Spleen (tissue), 11 donors: ENCODE results near the gene GRIA4. TPM values are rescaled to one million over a fixed set of nuclear protein-coding genes. Genes with fewer than 3 reads are reported as not detected.

Experiments
- DNase-seq: peaks from one replicate; pipeline ENCODE4 v3.0.0-alpha.2; 2020
- H3K27ac ChIP-seq, 8 donors: fragments of 200-600 bp; sonication (generic) in 7 of 8; 1 replicate in 4 of 8; 2 replicates in 4 of 8; pipeline versions ENCODE4 v1.5.0 to v1.8.0; 2016 to 2021; ENCODE audit warnings: inconsistent platforms in 4 of 8, mild to moderate bottlenecking in 4 of 8, moderate library complexity in 1 of 8
- H3K27me3 ChIP-seq, 7 donors: fragments of 200-600 bp; sonication (generic) in 6 of 7; replicated peaks in 1 of 7; 1 replicate in 4 of 7; 2 replicates in 3 of 7; pipeline versions ENCODE4 v1.5.0 to v1.8.0; 2016 to 2021; ENCODE audit warnings: inconsistent platforms in 3 of 7, mild to moderate bottlenecking in 1 of 7
- H3K36me3 ChIP-seq, 6 donors: fragments of 200-600 bp; sonication (generic) in 5 of 6; 1 replicate in 4 of 6; 2 replicates in 2 of 6; pipeline versions ENCODE4 v1.5.0 to v1.8.0; 2016 to 2021; ENCODE audit warnings: inconsistent platforms in 2 of 6
- H3K4me1 ChIP-seq, 6 donors: fragments of 200-600 bp; sonication (generic) in 5 of 6; 1 replicate in 3 of 6; 2 replicates in 3 of 6; pipeline versions ENCODE4 v1.5.0 to v1.8.0; 2016 to 2021; ENCODE audit warnings: inconsistent platforms in 3 of 6
- H3K4me3 ChIP-seq, 8 donors: fragments of 200-600 bp; sonication (generic) in 7 of 8; 1 replicate in 4 of 8; 2 replicates in 4 of 8; pipeline versions ENCODE4 v1.5.0 to v1.8.0; 2016 to 2021; ENCODE audit warnings: inconsistent platforms in 4 of 8, mild to moderate bottlenecking in 4 of 8, moderate library complexity in 2 of 8
- H3K9me3 ChIP-seq, 8 donors: fragments of 200-600 bp; sonication (generic) in 7 of 8; 1 replicate in 4 of 8; 2 replicates in 4 of 8; pipeline versions ENCODE4 v1.5.0 to v1.8.0; 2016 to 2021; ENCODE audit warnings: inconsistent platforms in 4 of 8
- POLR2A ChIP-seq, 3 donors: fragments of 450-650 bp; IDR thresholded peaks; one replicate each; pipeline ENCODE4 v1.5.1; 2017; ENCODE audit warnings: antibody characterized with exemption in 3 of 3, mild to moderate bottlenecking in 1 of 3
- POLR2AphosphoS5 ChIP-seq, 3 donors: sonication (generic); formaldehyde crosslinking; IDR thresholded peaks; one replicate each; pipeline ENCODE4 v1.5.1; 2017; ENCODE audit warnings: antibody characterized with exemption in 3 of 3
- WGBS, 5 donors: extraction: QIAGEN DNeasy Blood & Tissue Kit in 3 of 5; methylation state at CpG; one replicate each; pipeline versions ENCODE4 v1.1.5 to v1.1.7; 2013 to 2018; 5-methylcytosine and 5-hydroxymethylcytosine counted together
- intact Hi-C: fragments of 100-400 bp; cut with DNase I; formaldehyde crosslinking; loops from one replicate; pipeline ENCODE4 v1.15.0; 2023; ENCODE audit warnings: low total_unique reads
- polyA plus RNA-seq, 3 donors: library from polyadenylated mRNA; stranded (reverse); fragments of 200-250 nt; gene quantifications; one replicate each; pipeline ENCODE4 v1.2.1, GENCODE V29; 2013
- small RNA-seq, 4 donors: library from RNA; depleted of rRNA; stranded (forward); fragments of <200 nt; gene quantifications; one replicate each; pipeline ENCODE3, GENCODE V24; 2016
- total RNA-seq, 7 donors: library from RNA; depleted of rRNA in 3 of 7; stranded (reverse); fragments of >200 nt in 3 of 7; fragmentation: NEBNext Ultra II Directional in 4 of 7; extraction: Animal tissue kit (Norgen Biotek cat#: 25700) in 4 of 7; gene quantifications; one replicate each; pipeline versions ENCODE4 v1.1.0 to v1.2.1, GENCODE V29; 2016 to 2021
- TF ChIP-seq, protein P1 (sequence below), 11 experiments: fragments of 200-600 bp in 7 of 11; fragments of 450-650 bp in 4 of 11; sonication (generic) in 4 of 11; IDR thresholded peaks in 8 of 11; conservative IDR thresholded peaks in 3 of 11; 1 replicate in 7 of 11; 2 replicates in 4 of 11; pipeline versions ENCODE4 v1.4.0 to v1.8.0; 2016 to 2021; ENCODE audit warnings: antibody characterized with exemption in 11 of 11, inconsistent platforms in 4 of 11, mild to moderate bottlenecking in 1 of 11
- donor health status: healthy with polysubstance abuse.
- donor health status: DM: no; HTN: no; CAD: no; lungs with moderate emphysema.
- donor health status: DM: no; HTN: no; CAD: no.
- donor health status: Bipolar disorder and iron deficiency.
- donor health status: healthy.
- donor health status: DM: no; HTN: no; CAD: no.
- donor health status: DM: yes; HTN: yes; CAD: no.

Gene GRIA4
- total and polyA plus RNA-seq, 10 donors: not detected

DNA sequence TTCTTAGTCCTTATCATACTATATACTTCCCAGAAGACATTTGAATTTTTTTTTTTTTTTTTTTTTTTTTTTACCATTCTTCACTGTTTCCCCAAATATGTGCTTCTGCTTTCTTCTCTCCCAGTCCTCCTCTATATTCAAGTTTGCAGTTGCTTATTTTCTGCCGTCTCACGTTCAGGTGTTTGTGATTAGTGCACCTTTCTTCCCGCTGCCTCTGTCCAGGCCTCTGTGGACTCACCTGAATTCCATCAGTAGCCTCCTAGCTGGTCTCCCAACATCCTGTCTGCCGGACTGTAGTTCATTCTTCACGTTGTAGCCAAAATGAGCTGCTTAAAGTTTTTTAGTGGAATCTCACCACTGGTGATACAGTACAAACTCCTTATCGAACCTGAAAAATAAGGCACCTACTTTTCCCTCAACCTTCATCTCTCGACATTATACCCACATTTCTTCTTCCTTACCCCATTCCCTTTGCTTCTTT is 413.0 kb downstream of the GRIA4 start:
- no peaks in the 10 kb centered on the region for H3K27me3 ChIP-seq
- H3K4me3 ChIP-seq: peak overlapping the region; percentile 69 to 99 (median 91)
- peaks cover 19 to 47% (median 29%) of the 10 kb centered on the region in 6 donors for H3K4me1 ChIP-seq
- 93 to 96% (median 94%) methylated on average over 7 of the region's 7 CpGs for WGBS, 5 donors
- no peak for TF ChIP-seq POLR2A (IDR thresholded peaks at IDR 0.05)
- TF ChIP-seq, protein P1, sequence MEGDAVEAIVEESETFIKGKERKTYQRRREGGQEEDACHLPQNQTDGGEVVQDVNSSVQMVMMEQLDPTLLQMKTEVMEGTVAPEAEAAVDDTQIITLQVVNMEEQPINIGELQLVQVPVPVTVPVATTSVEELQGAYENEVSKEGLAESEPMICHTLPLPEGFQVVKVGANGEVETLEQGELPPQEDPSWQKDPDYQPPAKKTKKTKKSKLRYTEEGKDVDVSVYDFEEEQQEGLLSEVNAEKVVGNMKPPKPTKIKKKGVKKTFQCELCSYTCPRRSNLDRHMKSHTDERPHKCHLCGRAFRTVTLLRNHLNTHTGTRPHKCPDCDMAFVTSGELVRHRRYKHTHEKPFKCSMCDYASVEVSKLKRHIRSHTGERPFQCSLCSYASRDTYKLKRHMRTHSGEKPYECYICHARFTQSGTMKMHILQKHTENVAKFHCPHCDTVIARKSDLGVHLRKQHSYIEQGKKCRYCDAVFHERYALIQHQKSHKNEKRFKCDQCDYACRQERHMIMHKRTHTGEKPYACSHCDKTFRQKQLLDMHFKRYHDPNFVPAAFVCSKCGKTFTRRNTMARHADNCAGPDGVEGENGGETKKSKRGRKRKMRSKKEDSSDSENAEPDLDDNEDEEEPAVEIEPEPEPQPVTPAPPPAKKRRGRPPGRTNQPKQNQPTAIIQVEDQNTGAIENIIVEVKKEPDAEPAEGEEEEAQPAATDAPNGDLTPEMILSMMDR (IDR thresholded peaks at IDR 0.05 in 8 of 11, conservative IDR thresholded peaks at IDR 0.05 in 3 of 11): no peak
- no peak for TF ChIP-seq POLR2AphosphoS5 (IDR thresholded peaks at IDR 0.05)
- intact Hi-C loops: no loop called here
- H3K9me3 ChIP-seq: no peaks in the 10 kb centered on the region
- H3K27ac ChIP-seq: peak overlapping the region; percentile 55 to 86 (median 79)
- DNase-seq: no peak
- no peaks in the 10 kb centered on the region for H3K36me3 ChIP-seq

DNA sequence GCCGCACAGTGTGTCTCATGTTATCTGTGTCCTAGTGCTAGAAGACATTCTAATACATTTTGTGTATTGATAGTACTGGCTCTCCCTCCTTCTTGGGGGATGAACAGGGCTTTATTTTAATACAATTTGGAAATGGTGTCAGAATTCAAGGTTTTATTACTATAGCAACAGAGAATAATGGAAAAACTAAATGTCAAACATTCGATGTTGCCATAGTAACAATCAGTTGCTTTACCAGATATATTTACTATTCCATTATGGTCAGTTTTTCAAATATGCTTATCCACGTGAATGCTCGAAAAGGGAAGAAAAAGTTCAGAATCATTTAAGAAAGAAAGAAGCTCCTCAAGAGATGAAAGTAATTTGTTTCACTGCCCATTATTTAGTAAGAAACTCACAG is 420.7 kb downstream of the GRIA4 start:
- Histone ChIP-seq H3K4me3 (no peak overlapping the region), H3K9me3 (no peaks in the 10 kb centered on the region), H3K36me3 (no peaks in the 10 kb centered on the region), H3K4me1 (no peaks in the 10 kb centered on the region), H3K27ac (no peak overlapping the region), H3K27me3 (peaks cover 0 to 18% (median 0%) of the 10 kb centered on the region in 7 donors)
- intact Hi-C loops: no loop called here
- WGBS, 5 donors: 67 to 89% (median 80%) methylated on average over 4 of the region's 4 CpGs
- no peak for TF ChIP-seq POLR2AphosphoS5 (IDR thresholded peaks at IDR 0.05)
- no peak for TF ChIP-seq POLR2A (IDR thresholded peaks at IDR 0.05)
- TF ChIP-seq, protein P1 (IDR thresholded peaks at IDR 0.05 in 8 of 11, conservative IDR thresholded peaks at IDR 0.05 in 3 of 11): no peak
- DNase-seq: no peak

GRCh38 chr11:106031202-106031810 is 421.4 kb downstream of the GRIA4 start:
- DNase-seq: no peak
- no peak overlapping the region for H3K27ac ChIP-seq
- intact Hi-C loops: no loop called here
- no peaks in the 10 kb centered on the region for H3K9me3 ChIP-seq
- no peaks in the 10 kb centered on the region for H3K36me3 ChIP-seq
- WGBS, 5 donors: 33 to 47% (median 44%) methylated on average over 2 of the region's 2 CpGs
- no peaks in the 10 kb centered on the region for H3K4me1 ChIP-seq
- TF ChIP-seq POLR2AphosphoS5 (IDR thresholded peaks at IDR 0.05) (no peak), POLR2A (IDR thresholded peaks at IDR 0.05) (no peak)
- TF ChIP-seq, protein P1 (IDR thresholded peaks at IDR 0.05 in 8 of 11, conservative IDR thresholded peaks at IDR 0.05 in 3 of 11): no peak
- no peak overlapping the region for H3K4me3 ChIP-seq
- H3K27me3 ChIP-seq: peaks cover 0 to 18% (median 0%) of the 10 kb centered on the region in 7 donors

Small RNAs within 50 kb of the gene (small RNA-seq; reads per million reads assigned to genes)
- gene RNU4-55P: 0 reads per million in 4 donors
- 0 reads per million in 4 donors for gene RNU6-277P
